ENCODE results near the gene MAU2.

DNA sequence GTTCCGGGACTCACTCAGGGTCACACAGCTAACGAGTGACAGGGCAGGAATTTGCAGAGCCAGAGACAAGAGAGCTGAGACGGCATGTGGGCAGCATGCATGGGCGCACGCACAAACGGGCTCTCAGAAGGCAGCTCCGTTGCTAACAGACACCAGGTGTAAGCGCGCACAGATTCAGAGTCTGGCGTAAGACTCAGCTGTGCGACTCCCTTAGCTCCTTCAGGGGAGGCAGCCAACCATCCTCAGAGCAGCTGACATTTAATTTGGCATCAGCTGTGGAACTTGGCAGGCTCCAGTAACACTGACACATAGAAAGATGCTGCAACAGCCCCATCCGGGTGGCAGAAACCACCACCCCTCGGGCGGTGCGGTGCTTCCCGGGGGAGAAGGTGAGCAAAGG is 40.1 kb upstream of the MAU2 start:
- TF ChIP-seq, protein P1, sequence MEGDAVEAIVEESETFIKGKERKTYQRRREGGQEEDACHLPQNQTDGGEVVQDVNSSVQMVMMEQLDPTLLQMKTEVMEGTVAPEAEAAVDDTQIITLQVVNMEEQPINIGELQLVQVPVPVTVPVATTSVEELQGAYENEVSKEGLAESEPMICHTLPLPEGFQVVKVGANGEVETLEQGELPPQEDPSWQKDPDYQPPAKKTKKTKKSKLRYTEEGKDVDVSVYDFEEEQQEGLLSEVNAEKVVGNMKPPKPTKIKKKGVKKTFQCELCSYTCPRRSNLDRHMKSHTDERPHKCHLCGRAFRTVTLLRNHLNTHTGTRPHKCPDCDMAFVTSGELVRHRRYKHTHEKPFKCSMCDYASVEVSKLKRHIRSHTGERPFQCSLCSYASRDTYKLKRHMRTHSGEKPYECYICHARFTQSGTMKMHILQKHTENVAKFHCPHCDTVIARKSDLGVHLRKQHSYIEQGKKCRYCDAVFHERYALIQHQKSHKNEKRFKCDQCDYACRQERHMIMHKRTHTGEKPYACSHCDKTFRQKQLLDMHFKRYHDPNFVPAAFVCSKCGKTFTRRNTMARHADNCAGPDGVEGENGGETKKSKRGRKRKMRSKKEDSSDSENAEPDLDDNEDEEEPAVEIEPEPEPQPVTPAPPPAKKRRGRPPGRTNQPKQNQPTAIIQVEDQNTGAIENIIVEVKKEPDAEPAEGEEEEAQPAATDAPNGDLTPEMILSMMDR (IDR thresholded peaks at IDR 0.05; ENCODE audit: poor library complexity, severe bottlenecking) = no peak
- no peak for TF ChIP-seq EZH2 (IDR thresholded peaks at IDR 0.05; ENCODE audit: borderline replicate concordance, insufficient read depth, low read length, poor library complexity, severe bottlenecking)
- no peak for TF ChIP-seq SMC3 (conservative IDR thresholded peaks at IDR 0.05; ENCODE audit: poor library complexity)
- TF ChIP-seq RAD21 (conservative IDR thresholded peaks at IDR 0.05) = no peak
- no peak for TF ChIP-seq EP300 (conservative IDR thresholded peaks at IDR 0.05; ENCODE audit: poor library complexity, severe bottlenecking)
- TF ChIP-seq POLR2AphosphoS5 (IDR thresholded peaks at IDR 0.05) = no peak
- TF ChIP-seq, protein P2, sequence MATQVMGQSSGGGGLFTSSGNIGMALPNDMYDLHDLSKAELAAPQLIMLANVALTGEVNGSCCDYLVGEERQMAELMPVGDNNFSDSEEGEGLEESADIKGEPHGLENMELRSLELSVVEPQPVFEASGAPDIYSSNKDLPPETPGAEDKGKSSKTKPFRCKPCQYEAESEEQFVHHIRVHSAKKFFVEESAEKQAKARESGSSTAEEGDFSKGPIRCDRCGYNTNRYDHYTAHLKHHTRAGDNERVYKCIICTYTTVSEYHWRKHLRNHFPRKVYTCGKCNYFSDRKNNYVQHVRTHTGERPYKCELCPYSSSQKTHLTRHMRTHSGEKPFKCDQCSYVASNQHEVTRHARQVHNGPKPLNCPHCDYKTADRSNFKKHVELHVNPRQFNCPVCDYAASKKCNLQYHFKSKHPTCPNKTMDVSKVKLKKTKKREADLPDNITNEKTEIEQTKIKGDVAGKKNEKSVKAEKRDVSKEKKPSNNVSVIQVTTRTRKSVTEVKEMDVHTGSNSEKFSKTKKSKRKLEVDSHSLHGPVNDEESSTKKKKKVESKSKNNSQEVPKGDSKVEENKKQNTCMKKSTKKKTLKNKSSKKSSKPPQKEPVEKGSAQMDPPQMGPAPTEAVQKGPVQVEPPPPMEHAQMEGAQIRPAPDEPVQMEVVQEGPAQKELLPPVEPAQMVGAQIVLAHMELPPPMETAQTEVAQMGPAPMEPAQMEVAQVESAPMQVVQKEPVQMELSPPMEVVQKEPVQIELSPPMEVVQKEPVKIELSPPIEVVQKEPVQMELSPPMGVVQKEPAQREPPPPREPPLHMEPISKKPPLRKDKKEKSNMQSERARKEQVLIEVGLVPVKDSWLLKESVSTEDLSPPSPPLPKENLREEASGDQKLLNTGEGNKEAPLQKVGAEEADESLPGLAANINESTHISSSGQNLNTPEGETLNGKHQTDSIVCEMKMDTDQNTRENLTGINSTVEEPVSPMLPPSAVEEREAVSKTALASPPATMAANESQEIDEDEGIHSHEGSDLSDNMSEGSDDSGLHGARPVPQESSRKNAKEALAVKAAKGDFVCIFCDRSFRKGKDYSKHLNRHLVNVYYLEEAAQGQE (IDR thresholded peaks at IDR 0.05; ENCODE audit: borderline replicate concordance) = no peak
